OCI-LY1 (cell line): ENCODE measurements around the gene FAM174A.

ENCODE experiments used
- EZH2 ChIP-seq: fragments of 200-600 bp; sonication (generic), shearing (Covaris generic); IDR thresholded peaks from 2 replicates; pipeline ENCODE4 v1.8.0; 2017; ENCODE audit warnings: borderline replicate concordance, mixed run types, mild to moderate bottlenecking, antibody characterized with exemption, low read length, moderate library complexity, mixed read lengths
- TF ChIP-seq, protein P1 (sequence below): fragments of 200-600 bp; sonication (generic), shearing (Covaris generic); IDR thresholded peaks from 2 replicates; pipeline ENCODE4 v1.5.1; 2017; ENCODE audit warnings: mild to moderate bottlenecking, antibody characterized with exemption, low read length, moderate library complexity, mixed read lengths

DNA sequence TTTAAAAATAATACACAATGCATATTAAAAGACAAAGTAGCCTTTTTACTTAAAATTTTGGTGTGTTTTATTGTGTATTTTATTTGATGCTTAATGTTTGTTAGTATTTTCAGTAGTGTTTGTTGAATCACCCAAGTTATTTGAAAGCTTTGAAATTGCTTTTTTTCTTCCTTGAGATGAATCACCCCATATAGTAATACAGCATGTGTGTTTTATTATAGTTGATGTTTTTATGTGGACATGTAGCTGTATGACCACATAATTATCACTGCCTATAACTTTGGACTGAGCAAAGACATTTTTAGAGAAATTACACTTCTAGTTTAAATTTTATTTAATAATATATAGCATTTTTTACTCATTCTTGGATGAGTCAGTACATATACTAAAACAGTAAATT is 18.0 kb downstream of the FAM174A start:
- TF ChIP-seq, protein P1, sequence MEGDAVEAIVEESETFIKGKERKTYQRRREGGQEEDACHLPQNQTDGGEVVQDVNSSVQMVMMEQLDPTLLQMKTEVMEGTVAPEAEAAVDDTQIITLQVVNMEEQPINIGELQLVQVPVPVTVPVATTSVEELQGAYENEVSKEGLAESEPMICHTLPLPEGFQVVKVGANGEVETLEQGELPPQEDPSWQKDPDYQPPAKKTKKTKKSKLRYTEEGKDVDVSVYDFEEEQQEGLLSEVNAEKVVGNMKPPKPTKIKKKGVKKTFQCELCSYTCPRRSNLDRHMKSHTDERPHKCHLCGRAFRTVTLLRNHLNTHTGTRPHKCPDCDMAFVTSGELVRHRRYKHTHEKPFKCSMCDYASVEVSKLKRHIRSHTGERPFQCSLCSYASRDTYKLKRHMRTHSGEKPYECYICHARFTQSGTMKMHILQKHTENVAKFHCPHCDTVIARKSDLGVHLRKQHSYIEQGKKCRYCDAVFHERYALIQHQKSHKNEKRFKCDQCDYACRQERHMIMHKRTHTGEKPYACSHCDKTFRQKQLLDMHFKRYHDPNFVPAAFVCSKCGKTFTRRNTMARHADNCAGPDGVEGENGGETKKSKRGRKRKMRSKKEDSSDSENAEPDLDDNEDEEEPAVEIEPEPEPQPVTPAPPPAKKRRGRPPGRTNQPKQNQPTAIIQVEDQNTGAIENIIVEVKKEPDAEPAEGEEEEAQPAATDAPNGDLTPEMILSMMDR: no peak
- no peak for TF ChIP-seq EZH2
